Measurements from ENCODE around the gene LRBA. TPM values are rescaled to one million over a fixed set of nuclear protein-coding genes. Genes with fewer than 3 reads are reported as not detected.

LRBA gene
- polyA plus RNA-seq, 1 donor, result 25.7 TPM

DNA sequence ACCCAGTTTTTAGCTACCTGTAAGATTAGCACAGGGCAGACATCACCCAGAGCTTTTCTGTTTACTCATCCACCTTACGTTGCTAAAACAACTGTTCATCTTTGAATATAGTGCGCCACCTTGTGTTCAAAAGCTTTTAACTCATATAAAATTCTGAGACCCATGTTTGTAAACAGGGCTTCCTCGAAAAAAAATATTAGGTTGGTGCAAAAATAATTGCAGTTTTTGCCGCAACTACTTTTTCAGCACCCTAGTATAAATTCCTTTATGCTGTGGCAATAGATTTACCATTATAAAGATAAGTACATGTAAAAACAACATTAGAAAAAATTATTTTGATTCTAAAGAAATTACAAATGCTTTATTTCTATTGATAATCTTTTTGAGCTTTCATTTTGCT, 147.9 kb downstream of the LRBA start:
- DNase-seq, result peak; percentile 72

DNA sequence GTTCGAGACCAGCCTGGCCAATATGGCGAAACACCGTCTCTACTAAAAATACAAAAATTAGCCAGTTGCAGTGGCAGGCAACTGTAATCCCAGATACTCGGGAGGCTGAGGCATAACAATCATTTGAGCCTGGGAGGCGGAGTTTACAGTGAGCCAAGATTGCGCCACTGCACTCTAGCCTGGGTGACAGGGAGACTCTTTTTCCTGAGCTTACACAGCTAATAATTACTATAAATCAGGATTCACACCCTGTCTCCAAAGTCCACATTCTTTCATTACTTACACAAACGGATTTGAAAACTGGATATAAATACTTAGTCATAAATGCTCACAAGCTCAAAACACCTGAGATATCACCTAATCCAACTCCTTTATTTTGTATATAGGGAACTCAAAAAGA, 151.6 kb downstream of the LRBA start:
- DNase-seq, result no peak

- DNase-seq, result no peak
Measured at GRCh38 chr4:150862829-150863228, 152.3 kb downstream of the LRBA start.

GRCh38 chr4:150859453-150859852, 155.6 kb downstream of the LRBA start:
- DNase-seq, result no peak

DNA sequence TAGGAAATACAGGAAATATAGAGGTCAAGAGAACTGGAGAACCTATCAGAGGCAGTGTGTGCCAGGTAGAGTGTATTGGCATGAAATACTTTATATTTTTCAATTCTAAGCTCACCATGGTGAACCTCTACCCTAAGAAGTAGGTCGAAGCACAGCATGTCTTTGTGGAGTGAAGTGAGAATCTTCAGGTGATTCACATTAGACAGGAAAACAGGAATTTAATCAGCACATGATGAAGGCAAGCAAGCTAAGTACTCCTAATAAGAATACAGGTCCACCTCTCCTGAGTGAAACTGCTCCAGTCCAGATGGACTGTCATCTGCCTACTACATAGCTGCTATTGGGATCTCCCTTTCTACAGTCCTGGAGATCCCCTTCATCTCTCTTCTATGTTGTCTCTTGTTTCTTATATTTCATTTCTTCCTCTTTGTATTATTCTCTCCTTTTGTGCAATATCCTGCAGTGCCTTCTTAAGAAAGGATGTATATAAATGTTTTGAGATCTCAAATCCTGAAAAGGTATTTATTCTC, 159.0 kb downstream of the LRBA start:
- no peak for DNase-seq

DNA sequence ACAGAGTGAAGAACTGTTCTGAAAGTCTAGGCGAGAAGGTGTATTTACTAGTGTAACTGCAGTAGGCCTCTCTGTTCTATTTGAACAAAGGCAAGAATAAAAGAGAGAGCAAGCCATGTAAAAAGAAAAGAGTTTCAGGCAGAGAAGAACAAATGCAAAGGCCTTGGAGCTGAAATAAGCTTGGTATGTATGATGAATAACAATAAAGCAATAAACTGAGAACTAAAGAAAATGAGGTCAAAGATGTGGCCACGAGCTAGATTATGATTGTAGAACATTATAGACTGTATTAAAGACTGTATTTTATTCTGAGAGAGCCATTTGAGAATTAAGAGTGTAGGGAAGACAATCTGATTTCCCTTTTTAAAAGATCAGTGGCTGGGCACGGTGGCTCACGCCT, 160.5 kb downstream of the LRBA start:
- DNase-seq, result no peak

DNA sequence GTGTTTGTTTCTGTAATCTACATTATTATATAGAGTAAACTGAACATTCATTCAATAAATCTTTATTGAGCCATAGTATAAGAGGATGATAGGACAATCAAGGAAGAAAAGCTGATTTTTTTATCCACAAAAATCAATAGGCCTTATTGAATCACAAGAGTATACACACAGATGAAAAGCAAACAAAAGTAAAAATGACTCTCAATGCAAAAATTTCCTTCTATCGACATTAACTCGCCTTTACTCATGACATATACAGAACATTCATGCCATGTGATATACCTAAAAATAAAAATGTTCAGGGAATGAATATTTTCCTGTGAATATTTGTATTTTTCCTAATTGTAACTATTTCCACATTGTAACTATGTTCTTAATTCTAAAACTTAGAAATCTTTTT, 161.2 kb downstream of the LRBA start:
- DNase-seq, result no peak

- no peak for DNase-seq
Measured at GRCh38 chr4:150852216-150852615, 162.9 kb downstream of the LRBA start.

- no peak for DNase-seq
Measured at GRCh38 chr4:150849016-150849415, 166.1 kb downstream of the LRBA start.

DNA sequence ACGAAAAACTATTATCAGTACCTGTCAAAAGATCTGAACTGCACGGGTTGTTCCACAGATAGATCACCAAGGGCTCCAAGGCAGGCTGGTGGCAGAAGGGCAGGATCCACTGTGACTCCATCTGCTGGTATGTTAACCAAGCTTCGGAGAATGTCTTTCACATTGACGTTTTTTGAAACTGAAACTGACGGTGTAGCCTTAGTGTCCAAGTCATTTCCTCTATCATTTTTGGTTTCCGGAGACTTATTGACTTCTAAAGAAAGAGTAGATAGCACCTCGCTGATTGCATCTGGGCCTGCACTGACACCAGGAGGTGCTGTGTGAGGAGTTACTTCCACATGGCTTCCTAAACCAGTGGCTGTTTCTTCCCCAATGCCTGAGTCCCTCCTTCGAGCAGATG, 186.9 kb downstream of the LRBA start:
- peak; percentile 0 for DNase-seq

DNA sequence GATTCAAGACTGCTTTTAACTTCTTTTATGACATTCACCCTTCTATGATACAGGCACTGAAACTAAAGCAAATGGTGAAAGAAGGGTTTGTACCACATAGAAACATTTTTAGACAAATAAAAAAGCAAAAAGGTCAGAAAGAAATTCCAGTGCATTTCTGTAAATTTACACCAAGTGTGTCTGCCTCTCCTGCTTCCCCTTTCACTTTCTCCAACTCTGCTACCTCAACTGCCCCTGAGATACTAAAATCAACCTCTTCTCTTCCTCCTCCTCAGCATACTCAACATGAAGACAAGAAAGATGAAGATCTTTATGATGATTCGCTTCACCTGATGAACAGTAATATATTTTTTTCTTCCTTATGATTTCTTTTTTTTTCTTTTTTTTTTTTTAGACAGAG, 187.9 kb downstream of the LRBA start:
- no peak for DNase-seq

DNA sequence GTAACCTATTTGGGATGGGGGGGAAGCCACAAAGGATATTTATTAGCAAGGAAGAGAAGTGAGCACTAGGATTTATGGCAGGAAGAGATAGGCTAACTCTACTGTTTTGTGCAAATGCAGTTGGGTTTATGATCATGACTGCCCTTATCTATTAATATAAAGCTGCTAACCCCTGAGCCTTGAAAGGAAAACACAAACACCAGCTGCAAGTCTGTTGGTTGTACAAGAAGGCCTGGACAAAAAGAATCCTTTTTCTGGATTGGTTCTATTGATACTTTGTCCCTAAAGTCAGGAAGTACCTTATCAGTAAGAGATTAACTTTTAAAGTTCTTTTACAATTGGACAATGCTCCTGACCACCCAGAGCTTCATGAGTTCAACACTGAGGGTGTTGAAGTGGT, 188.8 kb downstream of the LRBA start:
- DNase-seq, result no peak

- DNase-seq, result no peak
Measured at GRCh38 chr4:150822407-150822806, 192.7 kb downstream of the LRBA start.

DNA sequence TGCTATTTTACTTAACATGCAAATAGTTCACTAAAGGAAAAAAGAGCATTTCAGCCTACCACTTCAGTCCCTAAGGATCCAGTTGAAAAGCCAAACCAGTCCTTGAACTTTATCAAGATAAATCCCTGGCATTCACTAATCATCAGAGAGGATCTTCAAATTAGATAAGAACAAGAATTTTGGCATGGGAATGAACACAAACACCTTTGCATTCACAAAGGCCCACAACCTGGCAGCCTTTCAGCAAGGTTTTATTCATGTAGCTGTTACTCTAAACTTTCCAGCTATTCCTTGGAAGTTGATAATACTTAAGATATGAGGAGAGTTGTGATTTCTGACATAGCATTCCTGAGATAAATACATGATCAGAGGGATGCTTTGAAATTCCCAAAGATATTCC, 193.4 kb downstream of the LRBA start:
- DNase-seq, result no peak

GRCh38 chr4:150820409-150820808, 194.7 kb downstream of the LRBA start:
- DNase-seq, result no peak

GRCh38 chr4:150818661-150819060, 196.4 kb downstream of the LRBA start:
- no peak for DNase-seq

GRCh38 chr4:150817804-150818528, 197.1 kb downstream of the LRBA start:
- DNase-seq, result no peak

GRCh38 chr4:150817017-150817416, 198.1 kb downstream of the LRBA start:
- DNase-seq, result no peak

DNA sequence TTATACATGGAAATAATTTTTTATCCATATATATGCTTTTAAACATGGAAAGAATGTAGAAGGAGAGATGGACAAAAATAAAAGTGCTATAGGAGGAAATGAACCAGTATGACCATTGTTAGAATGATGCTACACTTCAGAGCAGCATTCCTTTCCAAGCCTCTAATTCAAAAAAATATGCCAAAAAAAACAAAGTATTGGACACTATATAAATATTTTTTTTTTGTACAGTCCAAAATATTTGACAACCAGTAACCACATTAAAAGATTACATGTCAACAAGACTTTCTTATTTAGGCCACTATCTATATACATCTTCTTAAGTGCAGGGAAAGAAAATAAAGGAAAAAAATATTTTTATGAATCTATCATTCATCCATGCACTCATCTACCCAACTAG, 198.6 kb downstream of the LRBA start:
- DNase-seq, result no peak

DNA sequence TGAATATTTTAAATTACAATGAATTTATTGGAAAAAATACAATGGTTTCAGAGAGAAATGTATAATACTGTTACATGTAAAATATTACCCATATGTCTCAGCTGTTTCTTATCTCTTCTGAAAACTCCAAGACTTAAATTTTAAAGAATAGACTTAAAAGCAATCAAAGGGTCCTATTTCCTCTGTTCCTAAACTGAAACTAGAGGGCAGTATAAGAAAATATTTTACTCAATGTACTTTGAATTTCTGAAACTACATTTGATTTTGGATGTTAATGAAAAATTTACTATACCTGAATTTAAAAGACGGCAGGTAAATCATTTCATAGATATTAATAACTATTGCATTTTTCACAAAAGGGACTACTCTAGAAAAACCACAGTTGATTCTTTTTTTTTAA, 200.2 kb downstream of the LRBA start:
- no peak for DNase-seq

DNA sequence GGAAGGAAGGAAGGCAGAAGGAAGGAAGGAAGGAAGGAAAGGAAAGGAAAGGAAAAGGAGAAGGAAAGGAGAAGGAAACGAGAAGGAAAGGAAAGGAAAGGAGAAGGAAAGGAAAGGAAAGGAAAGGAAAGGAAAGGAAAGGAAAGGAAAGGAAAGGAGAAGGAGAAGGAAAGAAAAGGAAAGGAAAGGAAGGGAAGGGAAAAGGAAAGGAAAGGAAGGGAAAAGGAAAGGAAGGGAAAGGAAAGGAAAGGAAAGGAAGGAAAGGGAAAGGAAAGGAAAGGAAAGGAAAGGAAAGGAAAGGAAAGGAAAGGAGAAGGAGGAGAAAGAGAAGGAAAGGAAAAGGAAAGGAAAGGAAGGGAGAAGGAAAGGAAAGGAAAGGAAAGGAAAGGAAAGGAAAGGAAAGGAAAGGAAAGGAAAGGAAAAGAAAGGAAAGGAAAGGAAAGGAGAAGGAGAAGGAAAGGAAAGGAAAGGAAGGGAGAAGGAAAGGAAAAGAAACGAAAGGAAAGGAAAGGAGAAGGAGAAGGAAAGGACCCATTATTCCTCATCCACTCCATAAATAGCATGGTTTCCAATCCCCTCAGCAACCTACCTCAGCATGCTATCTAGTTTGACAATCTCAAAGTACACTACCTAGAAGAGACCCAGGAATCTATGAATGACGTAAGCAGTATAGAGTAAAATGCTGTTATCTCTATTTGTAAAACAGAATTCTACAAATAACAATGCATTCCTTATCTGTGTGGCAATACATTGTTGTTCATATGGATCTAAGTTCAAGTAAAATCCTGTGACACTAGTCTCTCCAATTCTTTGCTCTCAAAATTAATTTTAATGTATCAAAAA, 209.7 kb downstream of the LRBA start:
- DNase-seq, result no peak

- no peak for DNase-seq
Measured at GRCh38 chr4:150801833-150802232, 213.3 kb downstream of the LRBA start.

DNA sequence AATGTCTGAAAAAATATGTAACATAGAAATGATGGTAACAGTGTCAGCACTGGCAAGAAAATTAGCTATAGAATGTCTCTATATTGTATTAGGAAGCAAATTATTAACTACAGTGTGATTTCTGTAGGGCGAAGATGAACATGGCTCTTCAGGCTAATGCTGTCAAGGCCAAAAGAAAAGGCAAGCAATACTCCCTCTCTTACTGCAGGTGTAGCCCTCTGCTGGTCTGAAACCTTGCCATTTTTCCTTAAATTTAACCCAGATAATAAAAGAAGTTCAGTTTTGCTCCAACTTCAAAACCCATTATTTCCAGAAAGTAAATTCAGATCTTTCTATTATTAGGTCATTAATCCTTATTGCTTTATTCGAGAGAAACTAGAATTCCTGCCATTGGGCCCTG, 215.9 kb downstream of the LRBA start:
- no peak for DNase-seq

DNA sequence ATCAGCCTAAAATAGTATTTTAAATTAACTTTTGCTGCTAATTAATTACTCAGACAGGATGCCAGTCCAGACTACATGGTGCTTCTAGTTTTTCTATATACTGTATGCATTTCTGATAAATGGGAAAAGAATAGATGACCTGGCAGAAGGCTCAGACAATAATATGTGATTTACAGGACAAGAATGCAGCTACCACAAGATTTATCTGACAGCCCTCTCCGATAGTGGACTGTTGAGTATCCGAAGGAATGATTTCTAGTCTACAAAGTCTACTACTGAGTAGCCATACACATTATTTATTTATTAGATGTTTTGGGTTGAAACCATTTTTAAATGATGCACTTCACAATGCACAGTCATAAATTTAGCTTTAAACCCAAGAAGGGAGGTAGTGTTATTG, 220.4 kb downstream of the LRBA start:
- no peak for DNase-seq
